A673 (cell line): ENCODE data around the gene CLDN7. TPM values are rescaled to one million over a fixed set of nuclear protein-coding genes. Genes with fewer than 3 reads are reported as not detected.

Source experiments
- BruUV-seq: library from RNA; stranded (reverse); fragments of 400-500 nt; replicated peaks from 2 replicates; lab custom pipeline; 2021; lab: Mats Ljungman, UMichigan
- CTCF ChIA-PET: fragments of 300-600 bp; sonication (Branson Sonifier 250); formaldehyde crosslinking; loops from one replicate; lab custom pipeline; 2022; ENCODE audit warnings: antibody characterized with exemption; lab: Charles Lee
- POLR2A ChIA-PET: fragments of 300-600 bp; sonication (Branson Sonifier 250); formaldehyde crosslinking; loops from one replicate; lab custom pipeline; 2022; ENCODE audit warnings: antibody characterized with exemption; ENCODE audit not compliant: low non-redundant PET; lab: Charles Lee
- DNase-seq: peaks from one replicate; pipeline ENCODE4 v3.0.0-alpha.2; 2015; ENCODE audit warnings: low spot score
- H3K27ac ChIP-seq: fragments of 200-600 bp; sonication (generic); 2 replicates; pipeline ENCODE4 v1.5.1; 2016; ENCODE audit warnings: mixed run types, low read depth, mild to moderate bottlenecking, mixed read lengths, antibody characterized with exemption, low read length; ENCODE audit not compliant: poor library complexity, severe bottlenecking
- H3K27me3 ChIP-seq: fragments of 200-600 bp; sonication (generic); replicated peaks from 2 replicates; pipeline ENCODE4 v1.6.1; 2017; ENCODE audit warnings: mixed run types, low read depth, mild to moderate bottlenecking, mixed read lengths, antibody characterized with exemption, low read length; ENCODE audit not compliant: insufficient read depth, poor library complexity
- H3K36me3 ChIP-seq: fragments of 200-600 bp; sonication (generic); 2 replicates; pipeline ENCODE4 v1.6.1; 2016; ENCODE audit warnings: mixed run types, mild to moderate bottlenecking, mixed read lengths, antibody characterized with exemption, low read length; ENCODE audit not compliant: insufficient read depth, poor library complexity, severe bottlenecking
- H3K4me1 ChIP-seq: fragments of 200-600 bp; sonication (generic); 2 replicates; pipeline ENCODE4 v1.6.1; 2017; ENCODE audit warnings: mixed run types, mild to moderate bottlenecking, mixed read lengths, antibody characterized with exemption, low read length; ENCODE audit not compliant: insufficient read depth, poor library complexity, severe bottlenecking
- H3K4me3 ChIP-seq: fragments of 200-600 bp; sonication (generic); 2 replicates; pipeline ENCODE4 v1.5.1; 2016; ENCODE audit warnings: low read depth, mixed run types, mild to moderate bottlenecking, mixed read lengths, low read length; ENCODE audit not compliant: poor library complexity, severe bottlenecking
- H3K9me3 ChIP-seq: fragments of 200-600 bp; sonication (generic); 2 replicates; pipeline ENCODE4 v1.6.1; 2016; ENCODE audit warnings: mixed run types, low read depth, mild to moderate bottlenecking, mixed read lengths, antibody characterized with exemption, low read length; ENCODE audit not compliant: poor library complexity, severe bottlenecking
- CTCF ChIP-seq: fragments of 300-800, 200-600 bp; sonication (generic); conservative IDR thresholded peaks from 2 replicates; pipeline ENCODE4 v1.5.1; 2017; ENCODE audit warnings: low read depth, mild to moderate bottlenecking, antibody characterized with exemption, low read length, moderate library complexity, mixed read lengths
- EZH2 ChIP-seq: fragments of 200-600 bp; sonication (generic); IDR thresholded peaks from 2 replicates; pipeline ENCODE4 v1.6.1; 2017; ENCODE audit warnings: borderline replicate concordance, low read depth, mild to moderate bottlenecking, mixed read lengths, antibody characterized with exemption, low read length; ENCODE audit not compliant: poor library complexity, severe bottlenecking
- intact Hi-C: fragments of 100-400 bp; cut with micrococcal nuclease; formaldehyde crosslinking; loops from one replicate; pipeline ENCODE4 v1.10.0; 2022; ENCODE audit not compliant: unreplicated experiment
- total RNA-seq: library from RNA; stranded (reverse); gene quantifications from 2 replicates; pipeline ENCODE4 v1.2.3, GENCODE V29; 2021

Gene CLDN7
- total RNA-seq, 1 experiment from 2014 or later: not detected

- H3K4me3 ChIP-seq: no peak overlapping the region
- TF ChIP-seq CTCF (no peak), EZH2 (no peak)
- CTCF ChIA-PET: no interaction called here
- TSS peak; percentile 34 for BruUV-seq
- no peaks in the 10 kb centered on the region for H3K27me3 ChIP-seq
- H3K4me1 ChIP-seq: peaks cover 5% of the 10 kb centered on the region
- no peaks in the 10 kb centered on the region for H3K9me3 ChIP-seq
- intact Hi-C loops: no loop called here
- POLR2A ChIA-PET: interaction anchor here (0.6 kb wide), 1 partner anchor 8 kb away, joined by 3 read pairs; no protein-coding TSS in a partner anchor
- peaks cover 87% of the 10 kb centered on the region for H3K36me3 ChIP-seq
- DNase-seq: no peak
- H3K27ac ChIP-seq: no peak overlapping the region
These were observed 37.6 kb downstream of the CLDN7 start for GRCh38 chr17:7224661-7225111.

- peaks cover 10% of the 10 kb centered on the region for H3K4me1 ChIP-seq
- CTCF ChIA-PET: no interaction called here
- peaks cover 81% of the 10 kb centered on the region for H3K36me3 ChIP-seq
These were observed 38.2 kb downstream of the CLDN7 start for GRCh38 chr17:7224110-7224509.

GRCh38 chr17:7223375-7223774 is 38.9 kb downstream of the CLDN7 start:
- Histone ChIP-seq H3K27ac (no peak overlapping the region), H3K36me3 (peaks cover 73% of the 10 kb centered on the region), H3K4me1 (peaks cover 18% of the 10 kb centered on the region), H3K9me3 (no peaks in the 10 kb centered on the region), H3K4me3 (no peak overlapping the region), H3K27me3 (no peaks in the 10 kb centered on the region)
- intact Hi-C loops: no loop called here
- POLR2A ChIA-PET: no interaction called here
- CTCF ChIA-PET: no interaction called here
- BruUV-seq: no TSS peak
- TF ChIP-seq CTCF: no peak
- TF ChIP-seq EZH2: no peak
- no peak for DNase-seq

More at GRCh38 chr17:7224110-7224509, 38.2 kb downstream of the CLDN7 start:
- no peak overlapping the region for H3K27ac ChIP-seq
- H3K27me3 ChIP-seq: no peaks in the 10 kb centered on the region
- intact Hi-C loops: no loop called here
- no peak for DNase-seq
- no peak overlapping the region for H3K4me3 ChIP-seq
- no peak for TF ChIP-seq EZH2
- no peak for TF ChIP-seq CTCF
- no TSS peak for BruUV-seq
- H3K9me3 ChIP-seq: no peaks in the 10 kb centered on the region
- POLR2A ChIA-PET: interaction anchor here (0.6 kb wide), 1 partner anchor 9 kb away, joined by 3 read pairs; no protein-coding TSS in a partner anchor
